ENCODE results near the gene CALHM3. TPM values are rescaled to one million over a fixed set of nuclear protein-coding genes. Genes with fewer than 3 reads are reported as not detected.

CALHM3 gene
- total RNA-seq, 2 donors from 2014 or later: 0.52 TPM; not detected in 1

DNA sequence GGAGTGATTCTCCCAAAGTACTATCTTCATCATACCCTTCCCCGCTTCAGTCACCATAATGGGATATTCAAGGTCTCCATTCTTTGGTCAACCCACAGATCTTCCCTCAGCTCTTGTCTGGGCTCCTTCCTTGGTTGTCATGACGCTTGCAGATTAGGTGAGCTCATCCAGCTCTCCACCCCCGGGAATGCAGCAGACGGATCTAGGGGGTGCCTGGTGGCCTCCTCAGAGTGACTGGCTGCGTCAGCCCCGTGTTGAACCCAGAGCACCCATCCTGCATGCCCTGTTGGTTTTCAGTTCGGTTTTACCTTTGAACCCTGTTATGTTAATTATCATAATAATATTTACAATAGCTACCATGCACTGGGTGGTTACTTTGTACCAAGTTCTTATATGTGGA lies 20.8 kb upstream of the CALHM3 start:
- no peak for ATAC-seq
- no peak for TF ChIP-seq POLR2A (IDR thresholded peaks at IDR 0.05)
- TF ChIP-seq, protein P1, sequence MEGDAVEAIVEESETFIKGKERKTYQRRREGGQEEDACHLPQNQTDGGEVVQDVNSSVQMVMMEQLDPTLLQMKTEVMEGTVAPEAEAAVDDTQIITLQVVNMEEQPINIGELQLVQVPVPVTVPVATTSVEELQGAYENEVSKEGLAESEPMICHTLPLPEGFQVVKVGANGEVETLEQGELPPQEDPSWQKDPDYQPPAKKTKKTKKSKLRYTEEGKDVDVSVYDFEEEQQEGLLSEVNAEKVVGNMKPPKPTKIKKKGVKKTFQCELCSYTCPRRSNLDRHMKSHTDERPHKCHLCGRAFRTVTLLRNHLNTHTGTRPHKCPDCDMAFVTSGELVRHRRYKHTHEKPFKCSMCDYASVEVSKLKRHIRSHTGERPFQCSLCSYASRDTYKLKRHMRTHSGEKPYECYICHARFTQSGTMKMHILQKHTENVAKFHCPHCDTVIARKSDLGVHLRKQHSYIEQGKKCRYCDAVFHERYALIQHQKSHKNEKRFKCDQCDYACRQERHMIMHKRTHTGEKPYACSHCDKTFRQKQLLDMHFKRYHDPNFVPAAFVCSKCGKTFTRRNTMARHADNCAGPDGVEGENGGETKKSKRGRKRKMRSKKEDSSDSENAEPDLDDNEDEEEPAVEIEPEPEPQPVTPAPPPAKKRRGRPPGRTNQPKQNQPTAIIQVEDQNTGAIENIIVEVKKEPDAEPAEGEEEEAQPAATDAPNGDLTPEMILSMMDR (IDR thresholded peaks at IDR 0.05): no peak
- intact Hi-C loops (cut with DNase I): no loop called here
- H3K36me3 ChIP-seq (replicated peaks in 1 of 2; ENCODE audit: insufficient read depth in 1 of 2, low read depth in 2 of 2): no peaks in the 10 kb centered on the region
- H3K9me3 ChIP-seq: no peaks in the 10 kb centered on the region
- WGBS, 2 donors: 44 to 57% methylated on average over 6 to 7 of the region's 7 CpGs
- H3K27me3 ChIP-seq: no peaks in the 10 kb centered on the region
- H3K27ac ChIP-seq: peak overlapping the region in 2 of 4 donors; percentile 15 to 36
- H3K4me3 ChIP-seq: no peak overlapping the region
- H3K4me1 ChIP-seq: peaks cover 22% of the 10 kb centered on the region
- DNase-seq: no peak

DNA sequence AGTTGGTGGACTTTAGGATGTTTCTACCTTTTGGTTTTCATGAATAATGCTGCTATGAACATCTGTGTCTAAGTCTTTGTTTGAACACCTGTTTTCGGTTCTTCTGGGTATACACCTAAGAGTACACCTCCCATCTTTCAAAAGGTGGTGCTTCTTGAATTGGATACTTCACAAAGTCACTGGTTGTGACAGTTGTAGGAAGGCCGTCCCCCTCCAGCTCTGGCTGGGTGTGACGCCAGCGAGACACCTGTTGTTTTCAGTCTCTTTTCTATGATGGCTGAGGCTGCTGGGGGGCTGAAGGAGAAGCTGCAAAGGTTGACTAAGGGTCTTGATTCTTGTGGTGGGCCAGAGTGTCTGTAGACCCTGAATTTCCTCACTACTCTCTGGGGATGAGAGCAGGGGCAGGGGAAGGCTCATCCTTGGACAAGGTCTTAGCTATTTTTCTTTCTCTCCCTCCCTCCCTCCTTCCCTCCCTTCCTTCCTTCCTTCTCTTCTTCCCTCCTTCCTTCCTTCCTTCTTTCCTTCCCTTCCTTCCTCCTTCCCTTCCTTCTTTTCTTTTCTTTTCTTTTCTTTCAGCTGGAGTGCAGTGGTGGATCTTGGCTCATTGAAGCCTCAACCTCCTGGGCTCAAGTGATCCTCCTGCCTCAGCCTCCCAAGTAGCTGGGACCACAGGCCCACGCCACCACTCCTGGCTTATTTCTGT lies 20.0 kb upstream of the CALHM3 start:
- WGBS, 2 donors: 77 to 78% methylated on average over 5 of the region's 5 CpGs
- intact Hi-C loops (cut with DNase I): no loop called here
- H3K9me3 ChIP-seq: no peaks in the 10 kb centered on the region
- no peak for TF ChIP-seq POLR2A (IDR thresholded peaks at IDR 0.05)
- TF ChIP-seq, protein P1 (IDR thresholded peaks at IDR 0.05): no peak
- H3K4me3 ChIP-seq: no peak overlapping the region
- DNase-seq (no peak), ATAC-seq (no peak)
- no peaks in the 10 kb centered on the region for H3K36me3 ChIP-seq (replicated peaks in 1 of 2; ENCODE audit: insufficient read depth in 1 of 2, low read depth in 2 of 2)
- peaks cover 19% of the 10 kb centered on the region for H3K4me1 ChIP-seq
- no peaks in the 10 kb centered on the region for H3K27me3 ChIP-seq
- peak overlapping the region in 1 of 4 donors; percentile 15 for H3K27ac ChIP-seq

DNA sequence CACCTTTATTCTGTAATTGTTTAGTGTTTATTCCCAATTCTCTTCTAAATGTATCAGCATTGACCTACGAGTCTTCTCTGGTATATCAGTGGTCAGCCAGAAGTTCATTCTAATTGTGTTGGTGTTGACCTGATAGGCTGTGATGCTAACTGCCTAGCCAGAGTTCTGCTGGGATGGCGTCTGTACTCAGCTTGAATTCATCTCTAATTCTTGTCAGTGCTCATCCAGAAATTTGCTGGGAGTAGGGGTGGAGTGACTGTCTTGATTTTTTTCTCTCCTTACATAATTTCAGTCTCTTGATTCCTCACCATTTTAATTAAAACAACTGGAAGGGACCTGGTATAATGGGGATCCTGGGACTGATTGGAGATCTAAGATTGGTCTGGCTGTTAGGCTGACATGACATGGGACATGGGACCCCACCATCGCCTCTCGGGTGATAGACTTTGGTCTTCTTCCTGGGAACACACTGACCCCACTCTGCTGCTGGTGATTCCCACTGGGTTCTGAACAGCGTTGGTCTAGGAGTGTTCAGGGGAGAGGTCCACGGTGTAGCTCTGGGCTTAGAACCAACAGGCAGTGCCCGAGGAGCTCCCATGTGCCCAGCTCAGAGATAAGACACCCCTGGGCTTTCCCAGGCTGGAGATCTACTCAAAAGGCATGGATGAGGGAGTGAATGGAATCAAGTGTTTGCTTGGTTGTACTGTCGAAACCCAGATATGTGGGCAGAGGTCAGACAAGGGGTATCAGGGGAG lies 18.3 kb upstream of the CALHM3 start:
- no peaks in the 10 kb centered on the region for H3K36me3 ChIP-seq (replicated peaks in 1 of 2; ENCODE audit: insufficient read depth in 1 of 2, low read depth in 2 of 2)
- no peak overlapping the region for H3K4me3 ChIP-seq
- H3K27me3 ChIP-seq: no peaks in the 10 kb centered on the region
- intact Hi-C loops (cut with DNase I): no loop called here
- H3K9me3 ChIP-seq: no peaks in the 10 kb centered on the region
- peak overlapping the region in 2 of 4 donors; percentile 28 to 32 for H3K27ac ChIP-seq
- WGBS, 2 donors: 55 to 63% methylated on average over 8 of the region's 8 CpGs
- TF ChIP-seq, protein P1 (IDR thresholded peaks at IDR 0.05): no peak
- no peak for TF ChIP-seq POLR2A (IDR thresholded peaks at IDR 0.05)
- ATAC-seq (no peak), DNase-seq (no peak)
- peaks cover 16% of the 10 kb centered on the region for H3K4me1 ChIP-seq

DNA sequence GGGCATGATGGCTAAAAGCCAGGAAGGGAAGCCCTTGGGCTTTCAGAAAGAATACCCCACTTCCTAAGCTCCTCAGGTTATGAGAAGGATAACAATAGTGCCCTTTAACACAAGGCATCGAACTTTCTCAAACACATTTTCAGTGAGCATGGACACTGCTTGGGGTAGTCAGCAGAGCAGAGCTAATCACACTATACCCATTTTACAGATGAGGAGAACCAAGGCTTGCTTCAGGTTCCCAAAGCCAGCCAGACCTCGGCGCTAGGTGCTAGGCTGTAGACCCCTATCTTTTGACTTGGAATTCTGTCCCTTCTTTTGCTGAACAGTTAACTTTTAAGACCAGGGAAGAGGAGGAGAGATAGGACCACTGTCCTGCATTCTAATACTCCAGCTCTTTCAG lies 16.3 kb upstream of the CALHM3 start:
- intact Hi-C loops (cut with DNase I): no loop called here
- H3K27ac ChIP-seq: peak overlapping the region in 3 of 4 donors; percentile 40 to 80 (median 75)
- 57 to 74% methylated on average over 3 of the region's 3 CpGs for WGBS, 2 donors
- H3K36me3 ChIP-seq (replicated peaks in 1 of 2; ENCODE audit: insufficient read depth in 1 of 2, low read depth in 2 of 2): no peaks in the 10 kb centered on the region
- peaks cover 20% of the 10 kb centered on the region for H3K4me1 ChIP-seq
- TF ChIP-seq POLR2A (IDR thresholded peaks at IDR 0.05): no peak
- TF ChIP-seq, protein P1 (IDR thresholded peaks at IDR 0.05): no peak
- H3K9me3 ChIP-seq: no peaks in the 10 kb centered on the region
- no peak overlapping the region for H3K4me3 ChIP-seq
- no peaks in the 10 kb centered on the region for H3K27me3 ChIP-seq
- DNase-seq (no peak), ATAC-seq (no peak)
